PC-9 (cell line): ENCODE results near the gene CHPT1. TPM values are rescaled to one million over a fixed set of nuclear protein-coding genes. Genes with fewer than 3 reads are reported as not detected.

Experiments used
- BruUV-seq: library from RNA; stranded (reverse); fragments of 400-500 nt; replicated peaks from 2 replicates; lab custom pipeline; 2021; lab: Mats Ljungman, UMichigan
- CTCF ChIA-PET: fragments of 300-600 bp; sonication (Branson Sonifier 250); formaldehyde crosslinking; loops from one replicate; lab custom pipeline; 2022; ENCODE audit warnings: antibody characterized with exemption; lab: Charles Lee
- POLR2A ChIA-PET: fragments of 300-600 bp; sonication (Branson Sonifier 250); formaldehyde crosslinking; loops from one replicate; lab custom pipeline; 2022; ENCODE audit warnings: antibody characterized with exemption; ENCODE audit not compliant: unreplicated experiment; lab: Charles Lee
- DNase-seq, 2 experiments: peaks; one replicate each; pipeline versions ENCODE4 v3.0.0 to v3.0.0-alpha.2; 2015 to 2022; ENCODE audit warnings: mixed read lengths in 1 of 2
- H2AFZ ChIP-seq: fragments of 200-600 bp; sonication (generic); 2 replicates; pipeline ENCODE4 v1.8.1; 2017; ENCODE audit warnings: antibody characterized with exemption
- H3F3A ChIP-seq: fragments of 200-600 bp; sonication (generic); 2 replicates; pipeline ENCODE4 v1.8.1; 2017; ENCODE audit warnings: antibody characterized with exemption, mild to moderate bottlenecking, low read depth; ENCODE audit not compliant: insufficient read depth
- H3K27ac ChIP-seq: fragments of 200-600 bp; sonication (generic); 2 replicates; pipeline ENCODE4 v1.6.1; 2016; ENCODE audit warnings: mixed run types
- H3K27me3 ChIP-seq: fragments of 200-600 bp; sonication (generic); 2 replicates; pipeline ENCODE4 v1.6.1; 2016; ENCODE audit warnings: low read depth, mixed run types; ENCODE audit not compliant: insufficient read depth
- H3K36me3 ChIP-seq: fragments of 200-600 bp; sonication (generic); 2 replicates; pipeline ENCODE4 v1.6.1; 2016; ENCODE audit warnings: low read depth, mixed run types
- H3K4me1 ChIP-seq: fragments of 200-600 bp; sonication (generic); replicated peaks from 2 replicates; pipeline ENCODE4 v1.6.1; 2016; ENCODE audit warnings: mixed run types; ENCODE audit not compliant: insufficient read depth
- H3K4me2 ChIP-seq: fragments of 200-600 bp; sonication (generic); 2 replicates; pipeline ENCODE4 v1.6.1; 2017; ENCODE audit warnings: mixed run types
- H3K4me3 ChIP-seq: fragments of 200-600 bp; sonication (generic); 2 replicates; pipeline ENCODE4 v1.6.1; 2016; ENCODE audit warnings: mixed run types
- H3K79me2 ChIP-seq: fragments of 200-600 bp; sonication (generic); 2 replicates; pipeline ENCODE4 v1.6.1; 2017; ENCODE audit warnings: low read depth, mixed run types
- H3K9me2 ChIP-seq: fragments of 200-600 bp; sonication (generic); 2 replicates; pipeline ENCODE4 v1.8.1; 2017; ENCODE audit warnings: mild to moderate bottlenecking; ENCODE audit not compliant: insufficient read depth
- H3K9me3 ChIP-seq: fragments of 200-600 bp; sonication (generic); 2 replicates; pipeline ENCODE4 v1.8.1; 2016; ENCODE audit warnings: low read depth; ENCODE audit not compliant: insufficient read depth
- H4K20me1 ChIP-seq: fragments of 200-600 bp; sonication (generic); 2 replicates; pipeline ENCODE4 v1.8.1; 2017; ENCODE audit not compliant: insufficient read depth
- CTCF ChIP-seq: fragments of 200-600 bp; sonication (generic); conservative IDR thresholded peaks from 2 replicates; pipeline ENCODE4 v1.6.1; 2017; ENCODE audit warnings: mixed run types, antibody characterized with exemption, mild to moderate bottlenecking, moderate library complexity
- EZH2 ChIP-seq: fragments of 200-600 bp; sonication (generic); IDR thresholded peaks from 2 replicates; pipeline ENCODE4 v1.8.0; 2017; ENCODE audit warnings: antibody characterized with exemption, low read depth
- intact Hi-C: fragments of 100-400 bp; cut with micrococcal nuclease; formaldehyde crosslinking; loops from one replicate; pipeline ENCODE4 v1.10.0; 2022; ENCODE audit not compliant: unreplicated experiment
- total RNA-seq: library from RNA; stranded (reverse); gene quantifications from 2 replicates; pipeline ENCODE4 v1.2.3, GENCODE V29; 2021

The CHPT1 gene
- total RNA-seq, 1 experiment from 2014 or later = 6.1 TPM

GRCh38 chr12:101703487-101703886 is 6.0 kb downstream of the CHPT1 start:
- Histone ChIP-seq H3F3A (no peaks in the 10 kb centered on the region), H4K20me1 (no peaks in the 10 kb centered on the region), H3K4me1 (peaks cover 6% of the 10 kb centered on the region), H3K9me2 (no peaks in the 10 kb centered on the region), H2AFZ (no peak overlapping the region), H3K9me3 (no peaks in the 10 kb centered on the region), H3K79me2 (peaks cover 14% of the 10 kb centered on the region; the same call in 1 of the 2 replicates), H3K36me3 (no peaks in the 10 kb centered on the region), H3K4me3 (no peak overlapping the region), H3K4me2 (no peak overlapping the region), H3K27me3 (no peaks in the 10 kb centered on the region), H3K27ac (no peak overlapping the region)
- DNase-seq = no peak
- POLR2A ChIA-PET = no interaction called here
- CTCF ChIA-PET = no interaction called here
- TF ChIP-seq CTCF = no peak
- TF ChIP-seq EZH2 = no peak
- BruUV-seq = no TSS peak
- intact Hi-C loops = no loop called here

DNA sequence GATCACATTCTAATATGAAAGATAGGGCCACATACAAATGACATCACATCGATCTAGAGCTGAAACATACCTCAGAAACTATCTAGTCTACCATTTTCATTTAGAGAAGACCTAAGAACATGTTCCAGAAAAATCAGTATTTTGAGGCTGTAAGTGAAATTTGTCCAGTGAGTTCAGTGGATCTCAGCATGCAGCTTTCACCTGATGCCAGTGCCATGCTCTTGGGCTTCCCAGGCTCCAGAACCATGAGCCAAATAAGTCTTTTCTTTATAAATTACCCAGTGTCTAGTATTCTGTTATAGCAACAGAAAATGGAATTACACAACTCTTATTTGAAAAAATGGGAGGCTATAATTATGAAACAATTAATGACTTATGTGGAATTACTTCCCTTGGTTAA is 9.0 kb downstream of the CHPT1 start:
- Histone ChIP-seq H3K27me3 (no peaks in the 10 kb centered on the region), H3K9me2 (no peaks in the 10 kb centered on the region), H3K4me1 (no peaks in the 10 kb centered on the region), H3K4me3 (no peak overlapping the region), H3K79me2 (0 out of 2 replicates have a peak, but pooled peaks cover 3% of the 10 kb centered on the region), H4K20me1 (no peaks in the 10 kb centered on the region), H3K4me2 (no peak overlapping the region), H3K9me3 (no peaks in the 10 kb centered on the region), H2AFZ (no peak overlapping the region), H3K36me3 (no peaks in the 10 kb centered on the region), H3K27ac (no peak overlapping the region), H3F3A (no peaks in the 10 kb centered on the region)
- no peak for TF ChIP-seq CTCF
- TF ChIP-seq EZH2 = no peak
- POLR2A ChIA-PET = interaction anchor here (0.6 kb wide), 1 partner anchor 1569 kb away, joined by 3 read pairs; no protein-coding TSS in a partner anchor
- DNase-seq = no peak
- intact Hi-C loops = no loop called here
- BruUV-seq = no TSS peak
- CTCF ChIA-PET = no interaction called here

GRCh38 chr12:101707131-101707782 is 9.8 kb downstream of the CHPT1 start:
- Histone ChIP-seq H4K20me1 (no peaks in the 10 kb centered on the region), H3K79me2 (0 out of 2 replicates have a peak, but pooled peaks cover 3% of the 10 kb centered on the region), H3K27me3 (no peaks in the 10 kb centered on the region), H3K27ac (no peak overlapping the region), H3K4me1 (no peaks in the 10 kb centered on the region), H2AFZ (no peak overlapping the region), H3K9me3 (no peaks in the 10 kb centered on the region), H3K4me3 (no peak overlapping the region), H3K9me2 (no peaks in the 10 kb centered on the region), H3K4me2 (no peak overlapping the region), H3K36me3 (no peaks in the 10 kb centered on the region), H3F3A (no peaks in the 10 kb centered on the region)
- DNase-seq = no peak
- no TSS peak for BruUV-seq
- POLR2A ChIA-PET = interaction anchor here (0.6 kb wide), 1 partner anchor 1569 kb away, joined by 3 read pairs; no protein-coding TSS in a partner anchor
- no peak for TF ChIP-seq EZH2
- no peak for TF ChIP-seq CTCF
- CTCF ChIA-PET = no interaction called here
- intact Hi-C loops = no loop called here
